HG03045 (cell line): ENCODE measurements around the gene DDX41.
A peak's percentile ranks its signal among the peaks of the same experiment; 100 is the strongest.

Experiments
- ATAC-seq: cut with Tn5 transposase; IDR thresholded peaks from one replicate; pipeline ENCODE4 v1.9.1; 2021; ENCODE audit warnings: mild to moderate bottlenecking, moderate library complexity; ENCODE audit not compliant: unreplicated experiment

The DDX41 gene

GRCh38 chr5:177500685-177501522 lies 15.9 kb downstream of the DDX41 start:
- ATAC-seq = no peak

DNA sequence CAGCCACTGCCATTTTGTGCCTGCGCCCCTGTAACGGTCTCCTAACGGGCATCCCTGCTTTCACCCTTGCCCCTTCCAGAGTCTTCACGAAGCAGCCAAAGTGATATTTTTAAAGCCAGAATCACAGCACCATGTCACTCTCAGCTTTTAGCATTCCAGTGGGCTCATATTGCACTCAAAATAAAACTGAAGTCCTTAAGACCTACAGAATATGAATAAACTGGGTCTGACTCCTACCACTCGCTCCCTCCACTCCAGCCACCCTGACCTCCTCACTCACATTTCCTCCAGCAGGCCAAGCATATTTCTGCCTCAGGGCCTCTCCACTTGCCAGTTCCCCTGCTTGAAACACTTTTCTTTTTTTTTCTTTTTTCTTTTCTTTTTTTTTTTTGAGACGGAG lies 16.9 kb downstream of the DDX41 start:
- ATAC-seq = no peak

DNA sequence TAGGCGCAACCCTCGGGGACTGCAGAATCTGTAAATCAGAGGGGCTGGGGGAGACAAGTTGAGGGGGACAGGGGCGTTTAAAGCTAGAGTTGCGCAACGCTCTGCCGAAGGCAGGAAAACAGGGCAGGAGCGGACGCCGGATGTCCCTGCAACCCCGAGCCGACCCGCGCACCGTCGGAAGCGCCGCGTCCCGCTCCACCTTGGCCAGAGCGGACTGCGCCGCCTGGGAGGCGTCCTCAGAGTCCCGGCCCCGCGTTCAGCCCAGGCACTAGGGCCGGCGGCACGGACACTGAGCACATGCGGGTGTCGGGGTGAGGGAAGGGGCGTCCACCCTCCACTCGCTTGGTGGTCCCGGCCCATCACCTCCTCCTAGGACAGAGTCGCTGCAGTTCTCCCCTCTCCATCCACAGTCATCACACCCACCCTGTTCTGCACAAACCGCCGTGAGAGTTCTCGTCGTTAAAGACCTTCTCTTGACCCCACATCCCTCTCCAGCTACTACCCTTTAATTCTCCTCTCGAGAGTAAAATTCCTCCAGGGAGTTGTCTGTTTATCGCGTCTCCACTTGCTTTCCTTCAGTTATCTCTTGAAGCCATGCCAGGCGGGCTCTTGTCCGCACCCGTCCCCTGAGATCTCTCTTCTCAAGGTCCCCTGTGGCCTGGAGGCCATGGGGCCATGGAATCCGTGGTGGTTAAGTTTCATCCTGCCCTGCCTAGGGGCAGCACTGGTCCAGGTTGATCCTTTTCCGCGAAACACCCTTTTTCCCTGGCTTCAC lies 18.6 kb downstream of the DDX41 start:
- peak; percentile 6 for ATAC-seq

- ATAC-seq = peak; percentile 73
These were observed 19.3 kb downstream of the DDX41 start, which contains the start of gene PDLIM7 for GRCh38 chr5:177497292-177498012. PDLIM7 (minus strand) TSS chr5:177497604; CDS start chr5:177496512, 1,092 bp downstream.

GRCh38 chr5:177496727-177497291 lies 20.0 kb downstream of the DDX41 start:
- ATAC-seq = no peak

DNA sequence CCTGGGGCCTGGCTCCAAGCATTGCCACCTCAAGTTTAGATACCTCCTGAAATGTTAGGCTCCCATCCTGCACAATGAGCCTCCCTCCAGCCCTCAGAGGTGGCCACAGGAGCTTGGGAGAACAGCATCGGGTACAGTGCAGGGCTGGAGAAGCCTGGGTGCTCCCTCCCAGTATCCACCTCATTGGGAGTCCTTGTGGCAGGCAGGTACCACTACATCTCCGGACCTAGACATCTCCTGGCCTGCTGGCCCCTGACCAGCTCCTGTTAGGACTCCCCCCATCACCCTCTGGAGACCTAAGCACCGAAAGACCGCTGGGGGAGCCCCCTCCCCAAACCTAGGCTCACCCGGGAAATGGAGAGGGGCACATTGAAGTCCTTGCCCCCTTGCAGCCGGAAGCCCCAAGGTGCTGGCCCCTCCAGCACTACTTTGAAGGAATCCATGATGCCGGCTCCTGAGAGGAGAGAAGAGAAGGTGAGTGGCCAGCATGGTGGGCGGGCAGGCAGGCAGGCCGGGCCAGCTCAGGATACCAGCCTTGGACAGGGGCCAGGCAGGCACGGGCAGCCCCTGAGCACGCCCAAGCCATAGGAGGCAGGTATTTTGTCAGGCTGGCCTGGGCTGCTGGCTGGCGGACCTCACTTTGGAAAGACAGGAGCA lies 20.6 kb downstream of the DDX41 start:
- no peak for ATAC-seq

GRCh38 chr5:177495243-177496060 lies 21.3 kb downstream of the DDX41 start:
- ATAC-seq = no peak

GRCh38 chr5:177494346-177495195 lies 22.2 kb downstream of the DDX41 start:
- no peak for ATAC-seq

GRCh38 chr5:177493795-177494345 lies 22.9 kb downstream of the DDX41 start:
- no peak for ATAC-seq

DNA sequence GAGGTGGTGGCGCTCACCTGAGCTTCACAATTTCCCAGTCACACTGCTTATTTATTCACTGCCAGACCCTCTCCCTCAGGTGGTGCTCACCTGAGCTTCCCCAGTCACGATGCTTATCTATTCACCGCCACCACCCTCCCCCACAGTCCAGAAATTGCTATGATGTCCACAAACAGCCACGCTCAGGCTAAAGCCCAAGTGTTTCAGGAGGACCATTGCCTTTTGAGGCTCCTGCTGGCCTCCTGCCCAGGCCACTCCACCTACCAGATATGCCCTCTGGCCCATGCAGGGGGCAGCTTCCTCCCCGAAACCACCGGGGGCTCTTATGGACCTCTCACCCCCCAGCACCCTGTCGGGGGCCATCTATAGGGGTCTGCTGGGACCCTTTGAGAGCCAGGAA lies 23.9 kb downstream of the DDX41 start:
- ATAC-seq = no peak

DNA sequence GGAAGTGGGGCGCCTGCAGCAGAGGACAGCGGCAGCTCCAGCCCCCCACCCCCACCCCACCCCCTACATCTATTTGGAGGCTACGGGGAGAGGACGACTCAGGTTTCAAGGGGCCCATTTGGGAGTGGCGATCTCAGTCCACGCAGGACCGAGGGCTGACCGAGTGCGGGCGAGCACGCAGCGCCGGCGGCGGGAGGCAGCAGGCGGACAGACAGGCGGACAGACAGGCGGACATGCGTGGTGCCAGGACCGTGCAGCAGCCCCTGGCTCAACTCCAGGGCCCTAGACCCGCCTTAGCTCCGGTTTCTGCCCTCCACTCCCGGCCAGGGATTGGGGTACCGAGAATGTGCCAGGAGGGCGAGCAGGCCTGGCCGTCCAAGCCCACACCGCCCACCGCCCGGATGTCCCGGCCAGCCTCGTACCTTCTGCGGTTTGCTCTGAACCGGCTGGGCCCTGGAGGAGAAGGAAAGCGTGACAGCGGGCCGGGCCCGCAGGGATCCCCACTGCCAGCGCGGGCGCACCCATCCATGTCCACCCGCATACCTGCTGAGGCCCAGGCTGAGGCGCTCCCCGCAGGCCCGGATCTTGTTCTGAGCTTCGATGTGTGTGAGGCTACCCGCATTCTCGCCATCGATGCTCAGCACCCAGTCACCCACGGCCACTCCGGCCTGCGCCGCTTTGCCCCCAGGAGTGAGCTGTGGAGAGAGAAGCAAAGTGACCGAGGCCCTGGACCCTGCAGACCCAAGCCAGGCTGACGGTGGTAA lies 24.6 kb downstream of the DDX41 start:
- ATAC-seq = no peak

- ATAC-seq = no peak
These were observed 25.3 kb downstream of the DDX41 start for GRCh38 chr5:177491429-177491945.

- no peak for ATAC-seq
These were observed 25.8 kb downstream of the DDX41 start for GRCh38 chr5:177490992-177491391.

- no peak for ATAC-seq
These were observed 26.3 kb downstream of the DDX41 start for GRCh38 chr5:177490311-177490991.

- no peak for ATAC-seq
These were observed 27.5 kb downstream of the DDX41 start for GRCh38 chr5:177489119-177489716.

DNA sequence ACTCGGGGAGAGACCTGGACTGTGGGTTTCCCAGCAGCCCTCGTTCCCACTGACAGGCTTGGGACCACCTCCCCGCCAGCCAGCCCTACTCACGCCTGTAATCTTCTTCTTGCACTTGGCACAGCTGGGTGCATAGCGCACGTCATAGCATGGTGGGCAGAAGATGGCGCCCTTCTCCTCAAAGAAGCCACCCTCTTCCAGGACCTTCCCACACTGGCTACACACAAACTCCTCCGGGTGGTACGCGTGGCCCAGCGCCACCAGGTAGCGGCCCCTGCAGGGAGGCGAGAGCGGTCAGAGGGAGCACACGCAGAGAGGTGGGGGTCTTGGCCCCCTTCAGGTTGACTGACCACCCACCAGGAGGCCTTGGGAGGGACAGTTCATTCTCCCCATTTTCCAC lies 28.8 kb downstream of the DDX41 start:
- no peak for ATAC-seq
